ENCODE results near the gene NUCB2.

GRCh38 chr11:17260020-17260419, 16.5 kb upstream of the NUCB2 start:
- no peak for TF ChIP-seq CTCF (IDR thresholded peaks at IDR 0.05)
- TF ChIP-seq ZFX (IDR thresholded peaks at IDR 0.05; ENCODE audit: borderline replicate concordance): no peak
